ENCODE results near the gene NTM.

NTM gene

DNA sequence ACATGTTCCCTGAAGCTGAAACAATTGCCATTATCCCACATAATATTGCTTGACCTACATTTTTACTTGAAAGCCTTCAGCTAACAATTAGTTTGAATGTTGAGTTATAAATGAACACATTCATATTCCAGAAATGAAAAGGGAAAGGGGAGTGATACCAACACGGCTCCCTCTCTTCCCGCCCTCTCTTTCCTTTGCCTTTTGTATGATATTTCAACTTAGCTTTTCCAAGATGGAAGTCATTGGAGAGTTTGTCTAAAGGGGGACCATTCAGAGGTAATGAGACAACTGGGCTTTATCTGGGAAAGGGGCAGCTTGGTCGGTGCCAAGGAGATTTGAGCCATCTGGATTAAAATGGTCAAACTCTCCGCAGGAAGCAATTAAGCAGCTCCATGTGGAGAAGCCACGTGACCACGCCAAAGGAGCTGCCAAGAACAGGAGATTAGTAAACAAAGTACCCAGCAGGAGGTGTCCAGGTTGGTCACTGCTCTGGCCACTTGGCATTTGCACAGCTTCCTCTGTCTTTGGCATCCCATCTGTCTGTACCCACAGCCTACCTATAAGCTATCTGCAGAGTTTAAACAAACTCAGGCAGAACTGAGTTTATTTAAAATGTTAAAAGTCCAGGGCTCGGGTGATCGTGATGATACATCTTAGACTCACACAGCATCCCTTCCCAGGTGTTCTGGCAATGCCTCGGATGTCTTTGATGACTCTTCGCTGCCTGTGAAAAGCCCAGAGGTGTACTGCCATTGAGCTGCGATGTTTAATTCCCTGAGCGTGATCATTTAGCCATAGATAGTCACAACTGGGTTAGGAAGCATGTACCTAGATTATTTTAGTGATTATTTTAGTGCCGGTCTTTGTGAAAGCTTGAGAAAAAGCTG lies 735.9 kb downstream of the NTM start:
- no peak for DNase-seq

- no peak for DNase-seq
Measured at GRCh38 chr11:132111316-132111715, 740.9 kb downstream of the NTM start.

DNA sequence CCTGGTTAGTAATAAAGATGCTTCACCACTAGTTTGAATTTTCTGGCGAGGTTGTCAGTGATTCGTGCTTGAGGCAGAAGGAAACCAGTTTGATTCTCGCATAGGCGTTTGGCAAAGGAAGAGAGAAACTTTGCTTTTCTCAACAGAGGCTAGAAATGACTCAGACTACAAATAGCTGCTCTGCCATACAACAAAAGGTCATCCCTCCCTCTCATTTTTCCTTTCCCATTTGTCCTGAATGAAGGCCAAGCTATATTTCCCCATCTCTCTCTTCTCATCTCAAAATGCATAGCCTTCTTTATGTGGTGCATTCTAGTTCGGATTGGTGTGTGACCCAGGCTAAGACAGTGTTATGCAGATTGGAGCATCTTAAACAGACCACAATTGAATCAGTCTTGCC lies 741.4 kb downstream of the NTM start:
- DNase-seq: no peak

DNA sequence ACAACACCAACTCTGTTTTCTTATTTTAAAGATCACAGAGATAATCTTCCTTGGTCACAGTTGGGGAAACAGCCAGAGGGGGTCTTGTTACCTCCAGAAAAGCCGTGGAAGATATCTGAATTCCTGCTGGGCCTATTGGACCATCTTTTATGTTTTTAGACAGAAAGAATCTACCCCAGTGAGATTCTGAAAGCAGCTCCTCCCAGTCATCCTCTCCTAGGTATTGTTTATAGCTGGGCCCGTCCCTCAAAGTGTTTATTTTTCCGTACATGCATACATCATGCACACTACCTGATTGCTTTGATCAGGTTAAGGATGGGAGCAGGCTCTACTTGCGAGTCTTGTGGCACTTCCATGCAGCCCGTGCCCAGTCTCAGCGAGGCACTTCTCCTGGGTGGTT lies 742.4 kb downstream of the NTM start:
- DNase-seq: no peak

DNA sequence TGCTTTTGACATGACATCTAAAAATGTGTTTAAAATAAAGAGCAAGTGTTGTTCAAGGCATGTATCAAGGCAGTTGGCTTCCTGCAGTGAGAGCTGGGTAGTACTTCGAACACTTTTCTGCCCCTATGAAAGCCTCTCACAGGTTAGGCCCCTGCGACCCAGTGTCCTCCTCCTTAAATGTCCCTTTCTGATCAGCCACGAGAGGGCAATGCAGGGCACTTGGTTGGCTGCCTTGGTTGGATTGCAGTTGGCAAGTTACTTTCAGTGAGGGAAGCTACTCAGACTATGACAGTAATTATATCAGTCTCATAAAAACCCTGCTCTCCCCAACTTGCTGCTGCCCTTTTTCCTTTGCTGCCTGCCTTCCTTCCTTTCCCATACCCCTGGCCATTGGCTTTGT lies 743.8 kb downstream of the NTM start:
- DNase-seq: no peak

DNA sequence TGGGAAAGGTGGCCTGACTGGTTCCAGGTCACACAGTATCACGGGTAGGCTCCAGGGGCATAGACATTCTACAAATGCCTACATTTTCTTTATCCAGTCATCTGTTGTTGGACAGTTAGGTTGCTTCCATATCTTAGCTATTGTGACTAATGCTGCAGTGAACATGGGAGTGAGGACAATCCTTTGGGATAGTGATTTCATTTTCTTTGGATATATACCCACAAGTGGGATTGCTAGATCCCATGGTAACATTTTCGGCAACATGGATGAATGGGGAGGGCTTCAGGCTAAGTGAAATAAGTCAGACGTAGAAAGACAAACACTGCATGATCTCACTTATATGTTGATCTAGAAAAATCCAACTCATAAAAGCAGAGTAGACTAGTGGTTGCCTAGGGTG lies 744.3 kb downstream of the NTM start:
- no peak for DNase-seq

DNA sequence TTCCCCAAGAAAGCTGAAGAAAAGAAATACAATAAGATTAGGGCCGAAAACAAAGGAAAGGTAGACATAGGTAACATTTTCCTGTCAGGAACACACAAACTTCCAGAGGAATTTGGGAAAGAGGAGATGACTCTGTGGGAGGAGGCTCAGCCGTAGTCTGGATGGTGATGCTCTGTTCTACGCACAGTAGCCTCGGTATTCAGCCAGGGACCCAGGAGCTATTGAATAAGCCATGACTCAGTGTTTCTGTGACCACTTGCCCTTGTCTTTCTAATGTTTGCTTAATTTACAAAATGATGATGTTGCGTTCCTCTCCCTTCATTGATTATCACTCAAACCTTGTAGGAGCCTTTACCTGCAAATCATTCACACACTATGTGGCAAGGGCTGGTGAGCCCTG lies 745.0 kb downstream of the NTM start:
- DNase-seq: no peak

GRCh38 chr11:132116516-132116915 lies 746.1 kb downstream of the NTM start:
- no peak for DNase-seq

- no peak for DNase-seq
Measured at GRCh38 chr11:132118661-132119060, 748.2 kb downstream of the NTM start.

GRCh38 chr11:132119573-132119972 lies 749.2 kb downstream of the NTM start:
- no peak for DNase-seq

GRCh38 chr11:132122735-132123134 lies 752.3 kb downstream of the NTM start:
- DNase-seq: no peak

DNA sequence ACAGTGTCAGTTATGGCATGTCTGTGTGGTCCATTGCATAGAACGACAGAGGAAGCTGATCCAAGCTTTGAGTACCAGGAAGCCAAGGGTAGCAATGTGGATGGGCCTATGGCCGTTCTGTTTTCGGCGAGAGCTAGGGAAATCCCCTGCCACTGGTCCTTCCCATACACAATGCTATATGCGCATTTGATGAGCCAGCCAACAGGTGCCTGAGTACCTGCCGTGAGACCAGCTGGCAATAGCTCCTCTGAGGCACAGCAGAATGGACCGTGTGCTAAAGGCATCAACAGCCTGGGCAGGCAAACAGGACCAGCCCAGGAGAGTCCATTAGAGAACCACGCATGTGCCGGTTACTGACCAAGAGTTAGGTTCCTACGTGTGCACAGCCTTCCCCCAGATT lies 753.0 kb downstream of the NTM start:
- DNase-seq: no peak

DNA sequence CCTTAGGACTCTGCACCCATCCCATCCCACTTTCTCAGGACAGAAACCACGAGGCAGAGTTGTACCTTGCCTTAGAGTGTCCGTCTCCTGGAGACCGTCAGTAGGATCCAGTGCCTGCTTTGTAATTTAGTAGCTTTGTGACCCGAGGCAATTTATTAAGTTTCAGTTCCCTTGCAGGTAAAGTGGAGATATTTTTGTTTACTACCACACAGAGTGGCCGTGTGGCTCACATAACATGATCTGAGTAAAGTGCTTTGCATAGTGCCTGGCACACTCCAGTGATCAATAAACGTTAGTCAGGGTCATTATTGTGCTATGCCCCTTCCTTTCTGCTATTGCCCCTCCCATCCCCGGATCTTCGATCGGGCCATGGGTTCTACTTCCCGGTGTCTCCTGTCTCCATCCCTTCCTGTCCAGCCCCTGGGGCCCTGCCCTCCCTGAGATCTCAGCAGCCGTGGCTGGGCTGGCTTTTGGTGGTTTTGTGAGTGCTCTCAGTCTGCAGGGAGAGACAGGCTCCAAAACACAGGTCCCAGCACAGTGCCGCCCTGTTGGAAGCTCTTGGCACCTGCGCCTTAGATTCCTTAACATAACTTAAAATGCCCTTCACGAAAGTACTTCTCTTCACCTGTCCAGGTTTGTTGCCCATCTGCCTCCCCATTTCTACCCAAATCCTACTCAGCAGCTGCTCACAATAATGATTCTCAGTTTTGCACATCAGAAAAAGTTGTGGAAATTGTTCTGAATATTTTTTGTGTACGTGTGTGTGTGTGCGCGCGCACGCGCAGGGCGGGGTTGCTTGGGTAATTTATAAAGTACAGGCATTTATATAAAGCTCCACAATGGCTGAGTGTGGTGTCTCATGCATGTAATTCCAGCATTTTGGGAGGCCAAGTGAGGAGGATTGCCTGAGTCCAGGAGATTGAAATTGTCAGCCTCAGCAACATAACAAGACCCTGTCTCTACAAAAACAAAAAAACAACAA lies 753.7 kb downstream of the NTM start:
- DNase-seq: no peak

- DNase-seq: no peak
Measured at GRCh38 chr11:132125988-132126871, 755.8 kb downstream of the NTM start.

DNA sequence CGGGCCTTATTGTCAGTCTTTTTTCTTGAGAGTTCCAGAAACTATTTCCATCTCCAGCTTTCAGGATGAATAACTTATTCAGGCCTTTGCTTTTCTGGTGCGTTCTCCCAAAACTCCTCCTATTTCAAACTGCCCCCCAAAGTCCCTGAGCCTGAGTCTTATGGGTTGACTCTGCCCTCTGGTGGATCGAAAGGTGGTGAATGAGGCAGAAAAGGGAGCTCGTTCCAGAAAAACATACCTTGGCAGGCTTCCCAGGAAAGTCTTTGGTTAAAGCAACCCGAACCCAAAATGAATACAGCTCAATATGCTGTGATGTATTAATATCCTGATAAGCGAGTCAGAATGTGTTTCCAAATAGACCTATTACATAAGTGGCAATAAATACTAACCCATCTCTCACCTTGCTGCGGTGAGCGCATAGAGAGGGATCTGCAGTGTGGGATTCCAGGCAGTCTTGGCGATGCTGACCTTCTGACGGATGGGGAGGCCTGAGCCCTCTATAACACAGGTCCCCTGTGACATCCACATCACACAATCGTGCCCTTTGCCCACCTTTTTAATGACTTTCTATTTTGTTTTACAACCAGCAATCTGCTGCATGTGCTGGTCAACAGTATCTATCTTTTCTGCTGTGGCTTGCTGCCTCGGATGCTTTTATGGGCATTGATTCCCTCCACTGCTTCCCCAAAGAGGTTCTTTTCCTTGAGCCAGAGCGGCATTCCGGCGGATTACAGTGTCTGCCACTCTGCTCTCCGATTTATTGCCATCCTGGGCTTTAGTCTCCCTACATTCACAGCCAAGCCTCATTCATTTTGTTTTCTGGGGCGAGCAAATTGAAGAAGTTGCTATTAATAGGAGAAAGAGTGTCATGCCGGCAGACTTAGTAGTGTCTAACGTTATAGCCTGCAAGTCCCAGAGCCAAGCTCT lies 756.8 kb downstream of the NTM start:
- no peak for DNase-seq

GRCh38 chr11:132127900-132128288 lies 757.5 kb downstream of the NTM start:
- DNase-seq: no peak

DNA sequence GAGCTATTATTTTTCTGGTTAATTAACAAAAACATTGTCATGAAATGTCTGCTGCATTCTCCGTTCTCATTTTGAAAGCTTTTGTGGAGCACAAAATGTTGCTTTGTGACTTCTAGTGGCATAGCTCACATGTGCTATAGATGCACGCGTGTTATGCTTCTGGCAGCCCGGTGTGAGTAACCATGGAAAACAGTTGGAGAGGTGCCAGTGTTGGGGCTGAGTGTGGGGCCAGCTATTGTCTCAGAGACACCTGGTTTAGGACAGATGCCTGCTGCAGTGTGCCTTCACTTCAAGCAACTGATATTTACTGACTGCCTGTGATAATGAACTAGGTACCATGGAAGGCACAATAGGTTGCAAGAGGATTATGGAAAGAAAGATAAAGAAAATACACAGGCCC lies 760.6 kb downstream of the NTM start:
- DNase-seq: no peak

GRCh38 chr11:132131961-132132360 lies 761.5 kb downstream of the NTM start:
- no peak for DNase-seq

DNA sequence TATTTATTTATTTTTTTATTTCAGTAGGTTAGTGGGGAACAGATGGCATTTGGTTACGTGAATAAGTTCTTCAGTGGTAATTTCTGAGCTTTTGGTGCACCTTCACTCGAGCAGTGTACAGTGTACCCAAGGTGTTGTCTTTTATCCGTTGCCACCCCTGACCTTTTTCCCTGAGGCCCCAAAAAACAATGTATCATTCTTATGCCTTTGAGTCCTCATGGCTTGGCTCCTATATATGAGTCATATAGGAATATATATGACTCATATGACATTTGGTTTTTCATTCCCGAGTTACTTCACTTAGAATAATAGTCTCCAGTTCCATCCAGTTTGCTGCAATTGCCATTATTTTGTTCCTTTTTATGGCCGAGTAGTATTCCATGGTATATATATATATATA lies 763.9 kb downstream of the NTM start:
- DNase-seq: no peak

GRCh38 chr11:132137289-132137980 lies 767.0 kb downstream of the NTM start:
- no peak for DNase-seq

- no peak for DNase-seq
Measured at GRCh38 chr11:132137981-132138313, 767.5 kb downstream of the NTM start.

Data from GF-D8 (cell line).